Parathyroid adenoma (tissue), 2 donors: Measurements from ENCODE around the gene FRA10AC1.
A peak's percentile ranks its signal among the peaks of the same experiment; 100 is the strongest.

Source experiments
- H2AFZ ChIP-seq: fragments of 300-600 bp; sonication (generic); one replicate; pipeline ENCODE4 v1.7.0; 2017; ENCODE audit warnings: antibody characterized with exemption, mild to moderate bottlenecking
- H3K27ac ChIP-seq: fragments of 300-600 bp; sonication (generic); one replicate; pipeline ENCODE4 v1.7.0; 2017
- H3K27me3 ChIP-seq: fragments of 300-600 bp; sonication (generic); one replicate; pipeline ENCODE4 v1.7.0; 2017; ENCODE audit warnings: low read length; ENCODE audit not compliant: control insufficient read depth, insufficient read depth
- H3K36me3 ChIP-seq: fragments of 300-600 bp; sonication (generic); one replicate; pipeline ENCODE4 v1.7.0; 2017; ENCODE audit warnings: low read length; ENCODE audit not compliant: control insufficient read depth, insufficient read depth
- H3K4me1 ChIP-seq: fragments of 300-600 bp; sonication (generic); one replicate; pipeline ENCODE4 v1.7.0; 2017; ENCODE audit warnings: control low read depth
- H3K4me2 ChIP-seq: fragments of 300-600 bp; sonication (generic); one replicate; pipeline ENCODE4 v1.7.0; 2017; ENCODE audit warnings: low read length
- H3K4me3 ChIP-seq: fragments of 300-600 bp; sonication (generic); one replicate; pipeline ENCODE4 v1.7.0; 2017; ENCODE audit warnings: low read depth, low read length
- H3K79me2 ChIP-seq: fragments of 300-600 bp; sonication (generic); one replicate; pipeline ENCODE4 v1.7.0; 2017; ENCODE audit warnings: control low read depth
- H3K9ac ChIP-seq: fragments of 300-600 bp; sonication (generic); one replicate; pipeline ENCODE4 v1.7.0; 2017; ENCODE audit warnings: mild to moderate bottlenecking
- H3K9me3 ChIP-seq: fragments of 300-600 bp; sonication (generic); one replicate; pipeline ENCODE4 v1.7.0; 2017; ENCODE audit warnings: low read length; ENCODE audit not compliant: control insufficient read depth
- CTCF ChIP-seq: fragments of 300-600 bp; sonication (generic); IDR thresholded peaks from one replicate; pipeline ENCODE4 v1.7.0; 2017; ENCODE audit warnings: antibody characterized with exemption, mild to moderate bottlenecking
- donor health status: primary hyperparathyroidism.

The FRA10AC1 gene

GRCh38 chr10:93707623-93708022 lies 5.2 kb upstream of the FRA10AC1 start:
- Histone ChIP-seq H3K9me3 (no peaks in the 10 kb centered on the region), H2AFZ (no peak overlapping the region), H3K27me3 (no peaks in the 10 kb centered on the region), H3K4me2 (no peak overlapping the region), H3K9ac (no peak overlapping the region), H3K36me3 (no peaks in the 10 kb centered on the region), H3K79me2 (no peaks in the 10 kb centered on the region), H3K4me3 (no peak overlapping the region), H3K27ac (no peak overlapping the region), H3K4me1 (peaks cover 12% of the 10 kb centered on the region)
- TF ChIP-seq CTCF = no peak

- H3K36me3 ChIP-seq = no peaks in the 10 kb centered on the region
- H3K27me3 ChIP-seq = no peaks in the 10 kb centered on the region
- no peak overlapping the region for H2AFZ ChIP-seq
- no peak for TF ChIP-seq CTCF
- no peak overlapping the region for H3K27ac ChIP-seq
- H3K4me3 ChIP-seq = no peak overlapping the region
- no peaks in the 10 kb centered on the region for H3K9me3 ChIP-seq
- H3K4me1 ChIP-seq = peaks cover 5% of the 10 kb centered on the region
- no peak overlapping the region for H3K9ac ChIP-seq
- no peaks in the 10 kb centered on the region for H3K79me2 ChIP-seq
- no peak overlapping the region for H3K4me2 ChIP-seq
These were observed 2.1 kb upstream of the FRA10AC1 start for GRCh38 chr10:93704451-93704850.

GRCh38 chr10:93703841-93704240 lies 1.4 kb upstream of the FRA10AC1 start:
- Histone ChIP-seq H3K9me3 (no peaks in the 10 kb centered on the region), H3K79me2 (no peaks in the 10 kb centered on the region), H3K27ac (no peak overlapping the region), H3K4me1 (peaks cover 5% of the 10 kb centered on the region), H3K9ac (no peak overlapping the region), H2AFZ (peak overlapping the region; percentile 77), H3K27me3 (no peaks in the 10 kb centered on the region), H3K4me2 (no peak overlapping the region), H3K4me3 (no peak overlapping the region), H3K36me3 (no peaks in the 10 kb centered on the region)
- TF ChIP-seq CTCF = no peak

- H3K27ac ChIP-seq = peak overlapping the region; percentile 87
- H3K79me2 ChIP-seq = no peaks in the 10 kb centered on the region
- TF ChIP-seq CTCF = no peak
- peak overlapping the region; percentile 81 for H3K4me3 ChIP-seq
- H3K4me1 ChIP-seq = peaks cover 5% of the 10 kb centered on the region
- peak overlapping the region; percentile 88 for H3K4me2 ChIP-seq
- no peaks in the 10 kb centered on the region for H3K27me3 ChIP-seq
- no peaks in the 10 kb centered on the region for H3K9me3 ChIP-seq
- peak overlapping the region; percentile 30 for H3K9ac ChIP-seq
- no peaks in the 10 kb centered on the region for H3K36me3 ChIP-seq
- H2AFZ ChIP-seq = peak overlapping the region; percentile 77
These were observed 674 bp upstream of the FRA10AC1 start for GRCh38 chr10:93703066-93703465.

GRCh38 chr10:93701866-93702209 lies 554 bp downstream of the FRA10AC1 start:
- H3K4me1 ChIP-seq = peaks cover 5% of the 10 kb centered on the region
- no peaks in the 10 kb centered on the region for H3K79me2 ChIP-seq
- no peaks in the 10 kb centered on the region for H3K9me3 ChIP-seq
- TF ChIP-seq CTCF = no peak
- H3K4me3 ChIP-seq = peak overlapping the region; percentile 81
- H2AFZ ChIP-seq = peak overlapping the region; percentile 77
- peak overlapping the region; percentile 97 for H3K4me2 ChIP-seq
- H3K27me3 ChIP-seq = no peaks in the 10 kb centered on the region
- no peaks in the 10 kb centered on the region for H3K36me3 ChIP-seq
- H3K9ac ChIP-seq = no peak overlapping the region
- H3K27ac ChIP-seq = peak overlapping the region; percentile 87
